HUDEP-2 (cell line): ENCODE measurements around the gene SHTN1.

Experiments
- DNase-seq, 76 experiments: peaks; one replicate each; lab custom pipeline; 2025; ENCODE audit not compliant: unreplicated experiment in 76 of 76; lab: John Stamatoyannopoulos, UW

Gene SHTN1

GRCh38 chr10:116840389-116841075, 164.5 kb downstream of the SHTN1 start:
- no peak for DNase-seq

- DNase-seq = no peak
Observed at GRCh38 chr10:116838143-116838725, 166.8 kb downstream of the SHTN1 start.

- DNase-seq = no peak
Observed at GRCh38 chr10:116836902-116837523, 168.0 kb downstream of the SHTN1 start.

- no peak for DNase-seq
Observed at GRCh38 chr10:116836083-116836482, 168.9 kb downstream of the SHTN1 start.

- no peak for DNase-seq
Observed at GRCh38 chr10:116835658-116836057, 169.3 kb downstream of the SHTN1 start.

- DNase-seq = no peak
Observed at GRCh38 chr10:116833986-116834985, 170.7 kb downstream of the SHTN1 start.

- DNase-seq = no peak
Observed at GRCh38 chr10:116831790-116832189, 173.2 kb downstream of the SHTN1 start.
